Right lobe of liver (tissue), 6 donors: ENCODE measurements around the gene EMILIN3. TPM values are rescaled to one million over a fixed set of nuclear protein-coding genes. Genes with fewer than 3 reads are reported as not detected.

Experiments used
- ATAC-seq, 4 donors: fragments of 200-7000 bp; cut with Tn5 transposase; one replicate each; pipeline ENCODE4 v1.9.1; 2020; ENCODE audit warnings: mild to moderate bottlenecking in 4 of 4, moderate library complexity in 4 of 4
- DNase-seq, 3 donors: peaks; one replicate each; pipeline ENCODE4 v3.0.0-alpha.2; 2020
- H3K27ac ChIP-seq, 3 donors: fragments of 200-600 bp; one replicate each; pipeline ENCODE4 v1.8.0; 2022
- H3K27me3 ChIP-seq, 2 donors: fragments of 200-600 bp; one replicate each; pipeline ENCODE4 v1.8.0; 2022
- H3K36me3 ChIP-seq, 4 donors: fragments of 200-600 bp; sonication (generic) in 1 of 4; one replicate each; pipeline versions ENCODE4 v1.5.1 to v1.8.0; 2017 to 2022; ENCODE audit warnings: control low read depth in 1 of 4
- H3K4me1 ChIP-seq, 4 donors: fragments of 200-600 bp; sonication (generic) in 1 of 4; one replicate each; pipeline versions ENCODE4 v1.5.1 to v1.8.0; 2017 to 2022; ENCODE audit warnings: control low read depth in 1 of 4
- H3K4me3 ChIP-seq, 3 donors: fragments of 200-600 bp; one replicate each; pipeline ENCODE4 v1.8.0; 2022
- H3K9me3 ChIP-seq, 4 donors: fragments of 200-600 bp; sonication (generic) in 1 of 4; one replicate each; pipeline versions ENCODE4 v1.5.1 to v1.8.0; 2017 to 2022; ENCODE audit warnings: control low read depth in 1 of 4
- POLR2A ChIP-seq: fragments of 450-650 bp; IDR thresholded peaks from one replicate; pipeline ENCODE4 v1.6.1; 2017; ENCODE audit warnings: antibody characterized with exemption, mild to moderate bottlenecking
- WGBS: methylation state at CpG from one replicate; pipeline ENCODE4 v1.1.6; 2018; ENCODE audit warnings: low coverage, low lambda C conversion rate; ENCODE audit not compliant: insufficient coverage; ENCODE audit errors: missing lambda C conversion rate; 5-methylcytosine and 5-hydroxymethylcytosine counted together
- intact Hi-C, 2 donors: fragments of 100-400 bp; cut with DNase I; formaldehyde crosslinking; loops; one replicate each; pipeline versions ENCODE4 v1.11.2 to v1.14.1; 2022
- total RNA-seq, 6 experiments: library from RNA; depleted of rRNA in 2 of 6; stranded (reverse); fragments of >200 nt in 2 of 6; fragmentation: NEBNext Ultra II Directional in 3 of 6; extraction: Animal tissue kit (Norgen Biotek cat#: 25700) in 3 of 6; gene quantifications; one replicate each; pipeline versions ENCODE4 v1.1.0 to v1.2.4, GENCODE V29; 2016 to 2023
- TF ChIP-seq, protein P1 (sequence below), 4 donors: fragments of 200-600 bp in 3 of 4; fragments of 450-650 bp in 1 of 4; IDR thresholded peaks; one replicate each; pipeline versions ENCODE4 v1.5.1 to v1.8.0; 2016 to 2022; ENCODE audit warnings: antibody characterized with exemption in 4 of 4, mild to moderate bottlenecking in 2 of 4
- donor health status: DM: no; HTN: yes; CAD: no.
- donor health status: DM: no; HTN: no; CAD: no.
- donor health status: DM: no; HTN: no; CAD: no.
- donor health status: DM: no; HTN: yes; CAD: no.
- donor health status: DM: no; HTN: yes; CAD: no.

EMILIN3 gene
- total RNA-seq, 6 experiments from 2014 or later, result 0.07 to 0.09 (median 0.07) TPM; not detected in 3

DNA sequence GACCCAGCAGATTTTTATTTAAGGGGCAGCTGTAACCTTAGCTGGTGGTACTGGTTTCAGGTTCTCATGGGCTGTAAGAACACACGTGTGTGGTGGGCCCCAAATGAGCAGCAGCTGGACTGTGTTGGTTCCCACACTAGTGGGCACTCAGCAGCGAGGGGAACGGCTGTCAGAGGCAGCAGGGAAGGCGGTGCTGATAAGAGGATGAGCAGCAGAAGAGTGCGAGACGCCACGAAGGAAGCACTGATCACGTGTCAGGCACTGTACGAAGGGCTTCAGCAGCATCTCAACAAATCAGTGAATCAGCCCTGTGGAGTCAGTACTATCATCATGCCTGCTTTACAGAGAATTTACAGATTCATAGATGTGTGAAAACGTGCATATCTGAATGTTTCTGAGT is 41.0 kb upstream of the EMILIN3 start:
- Histone ChIP-seq H3K4me3 (no peak overlapping the region), H3K9me3 (no peaks in the 10 kb centered on the region), H3K27ac (no peak overlapping the region), H3K4me1 (no peaks in the 10 kb centered on the region), H3K36me3 (peaks cover 0 to 54% (median 14%) of the 10 kb centered on the region in 4 donors), H3K27me3 (no peaks in the 10 kb centered on the region)
- 76% methylated on average over 9 of the region's 10 CpGs for WGBS
- TF ChIP-seq, protein P1, sequence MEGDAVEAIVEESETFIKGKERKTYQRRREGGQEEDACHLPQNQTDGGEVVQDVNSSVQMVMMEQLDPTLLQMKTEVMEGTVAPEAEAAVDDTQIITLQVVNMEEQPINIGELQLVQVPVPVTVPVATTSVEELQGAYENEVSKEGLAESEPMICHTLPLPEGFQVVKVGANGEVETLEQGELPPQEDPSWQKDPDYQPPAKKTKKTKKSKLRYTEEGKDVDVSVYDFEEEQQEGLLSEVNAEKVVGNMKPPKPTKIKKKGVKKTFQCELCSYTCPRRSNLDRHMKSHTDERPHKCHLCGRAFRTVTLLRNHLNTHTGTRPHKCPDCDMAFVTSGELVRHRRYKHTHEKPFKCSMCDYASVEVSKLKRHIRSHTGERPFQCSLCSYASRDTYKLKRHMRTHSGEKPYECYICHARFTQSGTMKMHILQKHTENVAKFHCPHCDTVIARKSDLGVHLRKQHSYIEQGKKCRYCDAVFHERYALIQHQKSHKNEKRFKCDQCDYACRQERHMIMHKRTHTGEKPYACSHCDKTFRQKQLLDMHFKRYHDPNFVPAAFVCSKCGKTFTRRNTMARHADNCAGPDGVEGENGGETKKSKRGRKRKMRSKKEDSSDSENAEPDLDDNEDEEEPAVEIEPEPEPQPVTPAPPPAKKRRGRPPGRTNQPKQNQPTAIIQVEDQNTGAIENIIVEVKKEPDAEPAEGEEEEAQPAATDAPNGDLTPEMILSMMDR (IDR thresholded peaks at IDR 0.05), result no peak
- TF ChIP-seq POLR2A, result no peak
- no peak for DNase-seq
- peak in 1 of 4 donors; percentile 13 for ATAC-seq
- intact Hi-C loops, result loop anchor here in 1 of 2 donors (5.0 kb wide), 1 partner anchor 45 kb away; no protein-coding TSS in a partner anchor

DNA sequence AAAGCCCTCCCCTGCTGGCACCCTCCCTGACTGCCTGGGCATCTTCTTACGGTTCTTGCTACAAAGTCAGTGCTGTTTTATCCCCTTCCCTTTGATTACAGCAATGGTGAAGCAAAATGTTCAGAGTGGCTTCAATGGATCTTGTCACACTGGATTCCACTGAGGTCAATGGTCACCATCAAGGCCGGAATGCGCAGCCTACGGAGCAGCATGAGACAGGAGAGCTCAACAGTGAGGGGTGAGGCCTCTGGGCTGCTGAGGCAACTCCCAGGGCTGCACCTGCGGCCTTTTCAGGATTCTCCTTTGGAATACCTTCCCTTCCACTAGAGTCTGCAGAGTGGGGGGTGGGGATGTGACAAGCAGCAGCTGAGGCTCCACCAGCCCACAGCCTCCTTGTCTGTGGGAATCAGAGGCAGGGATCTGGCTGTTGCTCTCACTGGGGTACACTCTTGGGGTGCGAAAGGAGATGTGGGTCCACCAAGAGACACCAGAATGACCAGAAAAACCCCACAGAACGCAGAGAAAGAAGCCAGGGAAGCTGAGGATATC is 40.4 kb upstream of the EMILIN3 start:
- ATAC-seq (no peak), DNase-seq (no peak)
- H3K9me3 ChIP-seq, result no peaks in the 10 kb centered on the region
- peaks cover 0 to 48% (median 14%) of the 10 kb centered on the region in 4 donors for H3K36me3 ChIP-seq
- no peak overlapping the region for H3K27ac ChIP-seq
- intact Hi-C loops, result loop anchor here in 1 of 2 donors (5.0 kb wide), 1 partner anchor 45 kb away; no protein-coding TSS in a partner anchor
- no peaks in the 10 kb centered on the region for H3K27me3 ChIP-seq
- no peak overlapping the region for H3K4me3 ChIP-seq
- H3K4me1 ChIP-seq, result no peaks in the 10 kb centered on the region
- 89% methylated on average over 3 of the region's 7 CpGs for WGBS
- no peak for TF ChIP-seq POLR2A
- TF ChIP-seq, protein P1 (IDR thresholded peaks at IDR 0.05), result no peak

DNA sequence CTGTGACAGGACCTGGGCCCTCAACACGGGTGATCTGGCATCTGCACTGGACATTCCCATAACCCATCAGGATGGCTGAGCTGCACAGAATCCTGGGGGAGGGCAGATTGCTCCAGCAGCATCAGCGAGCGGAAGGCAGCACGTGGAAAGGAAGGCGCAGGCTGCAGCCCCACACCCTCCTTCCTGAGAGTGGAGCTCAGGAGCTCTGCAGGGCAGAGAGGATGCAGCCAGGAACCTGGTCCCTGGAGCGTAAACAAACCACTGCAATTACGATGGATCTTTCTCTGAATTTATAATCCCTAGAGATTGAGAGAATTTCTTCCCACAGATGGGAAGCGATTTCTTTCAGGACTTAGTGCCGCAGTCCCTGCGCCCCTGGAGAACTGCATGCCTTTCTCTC is 39.7 kb upstream of the EMILIN3 start:
- no peaks in the 10 kb centered on the region for H3K4me1 ChIP-seq
- no peaks in the 10 kb centered on the region for H3K27me3 ChIP-seq
- no peaks in the 10 kb centered on the region for H3K9me3 ChIP-seq
- H3K36me3 ChIP-seq, result peaks cover 0 to 43% (median 14%) of the 10 kb centered on the region in 4 donors
- no peak overlapping the region for H3K27ac ChIP-seq
- DNase-seq (no peak), ATAC-seq (peak; percentile 47 to 69 (median 58))
- intact Hi-C loops, result loop anchor here in 1 of 2 donors (5.0 kb wide), 1 partner anchor 44 kb away; no protein-coding TSS in a partner anchor
- TF ChIP-seq POLR2A, result no peak
- TF ChIP-seq, protein P1 (IDR thresholded peaks at IDR 0.05), result no peak
- WGBS, result 82% methylated on average over 6 of the region's 10 CpGs
- H3K4me3 ChIP-seq, result no peak overlapping the region

DNA sequence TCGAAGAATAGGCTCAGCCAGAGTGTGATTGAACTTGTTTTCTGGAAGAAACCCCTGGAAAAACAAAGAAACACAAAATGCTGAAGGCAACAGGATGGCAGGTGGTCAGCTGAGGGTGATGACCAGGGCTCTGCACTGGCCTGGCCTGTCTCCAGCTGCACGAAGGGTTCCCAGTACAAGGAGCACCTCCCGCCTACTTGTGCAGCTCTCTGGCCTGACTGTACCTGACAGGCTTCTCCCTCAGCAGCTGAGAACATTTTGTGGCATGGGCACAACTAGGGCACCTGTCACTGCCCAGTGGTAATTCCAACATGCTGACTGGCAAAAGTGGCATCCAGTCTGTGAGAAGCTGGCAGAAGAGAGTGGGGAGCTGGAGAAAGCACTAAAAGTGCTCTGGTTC is 38.8 kb upstream of the EMILIN3 start:
- H3K4me1 ChIP-seq, result no peaks in the 10 kb centered on the region
- H3K4me3 ChIP-seq, result no peak overlapping the region
- H3K9me3 ChIP-seq, result no peaks in the 10 kb centered on the region
- H3K36me3 ChIP-seq, result peaks cover 0 to 38% (median 14%) of the 10 kb centered on the region in 4 donors
- TF ChIP-seq, protein P1 (IDR thresholded peaks at IDR 0.05), result no peak
- no peak for TF ChIP-seq POLR2A
- H3K27ac ChIP-seq, result no peak overlapping the region
- intact Hi-C loops, result loop anchor here in 1 of 2 donors (5.0 kb wide), 1 partner anchor 43 kb away; no protein-coding TSS in a partner anchor
- H3K27me3 ChIP-seq, result no peaks in the 10 kb centered on the region
- WGBS, result 100% methylated on average over 2 of the region's 3 CpGs
- DNase-seq (no peak), ATAC-seq (no peak)
